ENCODE data around the gene EPHA6.

The EPHA6 gene

GRCh38 chr3:97684490-97684889 is 870.1 kb downstream of the EPHA6 start:
- TF ChIP-seq CTCF (conservative IDR thresholded peaks at IDR 0.05; ENCODE audit: low read length) = no peak
- DNase-seq (ENCODE audit: low read depth) = no peak

GRCh38 chr3:97686258-97686657 is 871.9 kb downstream of the EPHA6 start:
- no peak for DNase-seq (ENCODE audit: low read depth)
- no peak for TF ChIP-seq CTCF (conservative IDR thresholded peaks at IDR 0.05; ENCODE audit: low read length)
- no peak overlapping the region for H3K4me3 ChIP-seq (ENCODE audit: low read length)

More at GRCh38 chr3:97684490-97684889, 870.1 kb downstream of the EPHA6 start:
- H3K4me3 ChIP-seq (ENCODE audit: low read length) = no peak overlapping the region

GRCh38 chr3:97687734-97688133 is 873.3 kb downstream of the EPHA6 start:
- no peak overlapping the region for H3K4me3 ChIP-seq (ENCODE audit: low read length)
- no peak for TF ChIP-seq CTCF (conservative IDR thresholded peaks at IDR 0.05; ENCODE audit: low read length)
- no peak for DNase-seq (ENCODE audit: low read depth)

- H3K4me3 ChIP-seq (ENCODE audit: low read length) = no peak overlapping the region
- no peak for DNase-seq (ENCODE audit: low read depth)
- TF ChIP-seq CTCF (conservative IDR thresholded peaks at IDR 0.05; ENCODE audit: low read length) = no peak
Measured at GRCh38 chr3:97689111-97689510, 874.7 kb downstream of the EPHA6 start.

GRCh38 chr3:97689962-97690361 is 875.6 kb downstream of the EPHA6 start:
- TF ChIP-seq CTCF (conservative IDR thresholded peaks at IDR 0.05; ENCODE audit: low read length) = no peak
- no peak for DNase-seq (ENCODE audit: low read depth)
- H3K4me3 ChIP-seq (ENCODE audit: low read length) = no peak overlapping the region

- H3K4me3 ChIP-seq (ENCODE audit: low read length) = no peak overlapping the region
- TF ChIP-seq CTCF (conservative IDR thresholded peaks at IDR 0.05; ENCODE audit: low read length) = no peak
- DNase-seq (ENCODE audit: low read depth) = no peak
Measured at GRCh38 chr3:97691354-97691753, 877.0 kb downstream of the EPHA6 start.

- no peak for TF ChIP-seq CTCF (conservative IDR thresholded peaks at IDR 0.05; ENCODE audit: low read length)
- DNase-seq (ENCODE audit: low read depth) = no peak
- no peak overlapping the region for H3K4me3 ChIP-seq (ENCODE audit: low read length)
Measured at GRCh38 chr3:97692389-97692788, 878.0 kb downstream of the EPHA6 start.
